ENCODE results near the gene MMRN1. TPM values are rescaled to one million over a fixed set of nuclear protein-coding genes. Genes with fewer than 3 reads are reported as not detected.

MMRN1 gene
- total and polyA plus RNA-seq, 2 experiments from 2014 or later: not detected

- TF ChIP-seq ZNF462 (CRISPR knock-in tag; IDR thresholded peaks at IDR 0.05): no peak
- TF ChIP-seq EZH2 (IDR thresholded peaks at IDR 0.05; ENCODE audit: low read depth, unreplicated experiment): no peak
- no peak for TF ChIP-seq POLR2AphosphoS5 (IDR thresholded peaks at IDR 0.05; ENCODE audit: low read depth)
- no peak for TF ChIP-seq CREB1 (CRISPR knock-in tag; IDR thresholded peaks at IDR 0.05; ENCODE audit: low read depth)
- no peak for TF ChIP-seq EZH2phosphoT487 (IDR thresholded peaks at IDR 0.05; ENCODE audit: unreplicated experiment)
- no peak for TF ChIP-seq ZNF114 (CRISPR knock-in tag; IDR thresholded peaks at IDR 0.05)
- no peak for TF ChIP-seq ETS1 (IDR thresholded peaks at IDR 0.05)
These were observed 57.8 kb downstream of the MMRN1 start (continued) for GRCh38 chr4:89952458-89952857.

GRCh38 chr4:89954906-89955695 lies 60.4 kb downstream of the MMRN1 start:
- Mint-ChIP-seq H3K27me3 (ENCODE audit: insufficient read depth, low read depth, poor library complexity) (no peaks in the 10 kb centered on the region), H3K4me1 (peaks cover 37% of the 10 kb centered on the region), H3K27ac (peak overlapping the region; percentile 67; the same call in 1 of the 2 replicates), H3K9me3 (no peaks in the 10 kb centered on the region), H3K36me3 (ENCODE audit: low read depth) (no peaks in the 10 kb centered on the region), H3K4me3 (no peak overlapping the region)
- H2AFZ ChIP-seq: no peak overlapping the region
- no peaks in the 10 kb centered on the region for H3K36me3 ChIP-seq (ENCODE audit: insufficient read depth)
- H3K9me2 ChIP-seq (ENCODE audit: insufficient read depth): no peaks in the 10 kb centered on the region
- DNase-seq (ENCODE audit: low spot score): peak; percentile 8
- H3K4me3 ChIP-seq: no peak overlapping the region
- H3K27me3 ChIP-seq (ENCODE audit: insufficient read depth): no peaks in the 10 kb centered on the region
- no peaks in the 10 kb centered on the region for H3K79me2 ChIP-seq (replicated peaks; ENCODE audit: insufficient read depth)
- no peaks in the 10 kb centered on the region for H4K20me1 ChIP-seq (replicated peaks; ENCODE audit: insufficient read depth)
- no peak overlapping the region for H3K4me2 ChIP-seq
- no peaks in the 10 kb centered on the region for H3F3A ChIP-seq (replicated peaks; ENCODE audit: low read depth)
- H3K27ac ChIP-seq (ENCODE audit: low read depth): no peak overlapping the region
- no peak for ATAC-seq
- H3K4me1 ChIP-seq (ENCODE audit: insufficient read depth): peaks cover 40% of the 10 kb centered on the region
- TF ChIP-seq EZH2phosphoT487 (IDR thresholded peaks at IDR 0.05; ENCODE audit: unreplicated experiment) (no peak), POLR2AphosphoS5 (IDR thresholded peaks at IDR 0.05; ENCODE audit: low read depth) (no peak), ZNF462 (CRISPR knock-in tag; IDR thresholded peaks at IDR 0.05) (no peak)

Measured in GM23338 (cell line).